HG02970 (cell line): ENCODE results near the gene FOXP1.
A peak's percentile ranks its signal among the peaks of the same experiment; 100 is the strongest.

Experiments
- ATAC-seq: cut with Tn5 transposase; IDR thresholded peaks from one replicate; pipeline ENCODE4 v1.9.1; 2021; ENCODE audit warnings: mild to moderate bottlenecking, moderate library complexity, moderate number of reproducible peaks; ENCODE audit not compliant: unreplicated experiment, low FRiP score

Gene FOXP1

DNA sequence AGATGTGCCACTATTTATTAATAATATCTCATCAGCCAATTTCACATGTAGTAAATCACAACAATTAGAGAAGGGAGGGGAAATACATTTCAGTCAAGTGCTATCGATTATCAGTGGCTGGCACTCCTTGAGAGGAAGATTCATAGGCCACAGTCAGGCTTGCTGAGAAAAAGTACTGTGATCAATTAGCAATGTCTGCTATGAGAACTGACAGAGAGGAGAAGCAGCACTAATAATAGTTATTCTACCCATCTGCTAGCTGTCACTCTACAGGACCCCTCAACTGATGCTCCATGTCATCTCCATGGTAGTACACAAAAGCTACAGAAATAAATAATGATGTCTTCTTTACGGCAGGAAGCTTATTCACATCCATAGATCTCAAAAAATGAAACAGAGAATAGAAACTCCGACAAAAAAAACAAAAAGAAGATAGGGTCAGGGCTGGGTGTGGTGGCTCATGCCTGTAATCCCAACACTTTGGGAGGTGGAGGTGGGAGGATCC lies 351.3 kb downstream of the FOXP1 start:
- ATAC-seq: no peak

DNA sequence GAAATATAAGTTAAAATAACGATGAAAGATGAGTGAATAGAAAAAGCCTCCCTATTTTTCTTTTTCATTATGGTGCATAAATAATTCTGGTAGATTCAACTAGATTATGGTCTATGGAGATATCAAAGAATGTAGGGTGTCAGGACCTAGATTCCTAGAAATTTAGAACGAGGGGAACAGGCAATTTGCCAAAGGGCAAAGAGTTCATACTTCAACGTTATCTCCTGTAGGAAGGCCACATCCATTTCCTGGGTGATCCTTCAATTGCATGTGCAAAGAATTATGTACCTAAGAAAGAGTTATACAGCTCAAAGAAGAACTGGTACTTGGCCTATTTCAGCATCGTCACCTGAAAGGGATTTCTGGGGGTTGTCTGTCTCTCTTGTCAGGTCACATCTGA lies 351.8 kb downstream of the FOXP1 start:
- no peak for ATAC-seq

DNA sequence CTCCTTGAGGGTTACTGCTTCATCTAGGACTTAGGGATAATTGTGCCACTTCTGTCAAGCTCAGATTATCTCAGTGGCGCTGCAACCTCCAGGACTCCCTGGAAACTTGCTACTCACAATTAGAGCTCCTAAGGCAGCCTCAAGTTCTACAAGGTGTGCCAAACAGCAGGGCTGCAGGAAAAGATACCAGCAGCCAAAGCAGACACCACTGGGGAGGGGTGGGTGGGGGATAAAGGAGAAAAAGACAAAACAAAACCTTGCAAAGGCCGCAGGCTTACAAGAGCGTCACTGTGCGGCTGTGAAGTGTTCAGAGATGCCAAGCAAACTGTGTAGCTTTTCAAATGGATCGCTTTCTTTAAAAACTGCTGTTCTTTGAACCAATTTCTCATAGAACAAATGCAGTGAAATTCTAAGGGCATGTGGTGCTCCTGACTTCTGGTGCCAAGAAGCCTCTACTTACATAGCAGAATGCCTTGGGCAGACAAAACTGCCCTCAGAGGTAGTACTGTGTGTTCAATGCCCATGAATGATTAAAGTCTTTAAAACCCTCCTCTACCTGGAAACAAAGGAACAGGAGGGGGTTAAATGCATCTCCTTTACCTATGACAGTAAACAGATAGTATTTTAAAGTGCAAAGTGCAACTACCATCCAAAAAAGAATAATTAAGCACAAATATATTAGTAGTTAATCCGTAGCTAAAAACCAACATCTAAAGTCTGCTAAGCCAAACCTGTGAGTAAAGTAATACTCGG lies 353.4 kb downstream of the FOXP1 start:
- ATAC-seq: no peak

DNA sequence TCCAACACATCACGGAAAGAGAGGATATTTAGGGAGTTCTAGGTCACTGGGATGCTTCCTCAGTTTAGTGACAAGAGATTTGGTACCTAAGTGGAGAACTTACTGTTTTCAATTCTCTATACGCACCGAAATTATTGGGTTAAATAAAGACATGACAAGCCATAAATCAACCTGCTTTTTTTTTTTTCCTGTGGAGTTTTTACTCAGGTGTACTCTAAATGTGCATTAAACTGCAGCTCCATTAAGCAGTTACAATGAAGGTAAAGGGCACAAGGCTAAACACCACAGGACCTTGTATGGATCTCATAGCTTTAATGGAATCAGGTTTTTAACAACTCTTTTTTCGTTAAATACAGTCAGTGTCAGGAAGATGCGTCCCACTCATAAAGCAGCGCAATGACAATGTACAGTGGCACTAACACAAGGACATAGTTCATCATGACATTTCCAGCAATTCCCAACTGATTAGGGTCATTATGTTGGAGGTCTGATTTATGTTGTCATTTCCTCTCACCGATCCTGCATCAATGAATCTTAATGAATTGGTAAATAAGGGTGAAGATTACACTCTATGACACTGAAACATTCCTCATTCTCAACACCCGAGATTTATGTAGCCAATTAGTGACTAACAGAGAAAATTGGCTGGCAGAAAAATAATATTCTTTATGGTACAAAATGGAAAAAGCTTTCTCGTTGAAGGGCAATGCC lies 355.2 kb downstream of the FOXP1 start:
- ATAC-seq: no peak

DNA sequence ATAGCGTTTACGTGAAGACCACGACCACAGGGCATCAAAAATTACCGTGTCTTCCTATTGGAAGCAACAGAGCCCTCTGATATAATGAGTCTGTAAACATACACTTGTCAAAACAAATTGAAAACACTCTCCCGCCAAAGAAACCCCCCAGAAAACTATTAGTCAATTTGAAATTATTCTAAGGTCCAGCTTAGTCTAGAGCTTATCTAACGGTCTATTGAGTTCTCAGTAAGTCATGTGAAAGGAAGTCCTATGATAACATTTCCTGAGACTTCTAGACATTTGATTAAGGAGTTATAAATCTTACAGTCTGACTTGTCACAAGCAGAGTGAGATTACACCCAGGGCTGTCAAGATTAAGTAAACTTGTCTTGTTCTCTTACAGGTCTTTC lies 356.3 kb downstream of the FOXP1 start:
- peak; percentile 13 for ATAC-seq

DNA sequence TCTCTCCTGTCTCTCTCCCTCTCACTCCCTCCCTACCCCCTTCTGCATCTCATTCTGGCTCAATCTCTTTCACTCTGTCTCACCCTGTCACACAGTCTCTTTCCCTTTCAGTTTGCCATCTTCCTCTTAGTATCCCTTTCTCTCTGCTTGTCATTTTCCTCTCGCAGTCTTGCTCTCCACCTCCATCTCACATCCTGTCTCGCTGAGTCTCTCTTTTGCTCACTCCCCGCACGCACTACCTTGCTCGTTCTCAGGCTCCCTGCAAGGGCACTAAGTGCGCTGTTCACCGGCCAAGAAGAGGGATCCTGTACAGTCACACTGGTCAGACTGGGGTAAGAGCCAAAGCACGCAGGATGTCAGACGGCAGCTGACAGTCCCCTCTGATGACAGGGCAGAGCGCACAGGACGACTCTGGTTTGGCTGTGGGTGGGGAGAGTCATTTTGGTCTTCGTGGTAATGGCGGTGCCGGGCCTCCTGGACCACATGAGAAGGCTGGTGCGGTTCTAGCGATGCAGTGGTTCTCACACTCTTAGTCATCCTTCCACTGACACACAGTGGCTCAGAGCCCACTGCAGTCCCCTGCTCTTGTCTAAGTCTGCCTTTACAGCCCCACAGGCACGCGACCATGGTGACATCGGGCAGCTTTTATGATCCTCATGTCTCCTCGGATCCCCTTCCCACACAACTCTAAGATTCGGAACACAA lies 356.8 kb downstream of the FOXP1 start:
- peak; percentile 77 for ATAC-seq

DNA sequence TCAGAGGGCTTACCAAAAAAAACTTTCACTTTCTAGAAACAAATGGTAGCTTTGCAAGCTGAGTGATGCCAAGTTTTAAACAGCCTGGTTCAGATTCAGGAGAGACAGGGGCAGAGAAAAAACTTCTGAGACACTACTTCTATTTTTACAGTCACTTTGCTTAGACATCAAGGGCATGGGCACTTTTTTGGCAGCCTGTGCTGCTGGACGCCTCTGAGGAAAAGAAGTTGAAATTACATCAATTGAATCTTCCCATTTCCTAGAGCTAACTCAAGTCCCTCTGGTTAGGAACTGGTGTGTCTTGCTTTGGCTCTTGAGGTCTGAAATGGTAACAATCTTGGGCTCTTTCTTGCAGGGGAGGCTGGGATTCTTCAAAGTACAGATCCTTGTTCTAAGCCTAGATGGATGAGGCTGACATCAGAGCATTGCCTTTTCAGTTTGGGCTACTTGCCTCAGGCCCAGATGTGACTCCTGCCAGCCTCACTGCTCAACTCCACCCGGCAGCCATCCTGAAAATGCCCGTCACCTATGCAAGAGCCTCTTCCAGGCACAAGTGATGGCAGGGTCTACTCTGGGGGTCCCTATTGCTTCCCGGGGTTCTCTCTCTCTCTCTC lies 357.5 kb downstream of the FOXP1 start:
- peak; percentile 11 for ATAC-seq

DNA sequence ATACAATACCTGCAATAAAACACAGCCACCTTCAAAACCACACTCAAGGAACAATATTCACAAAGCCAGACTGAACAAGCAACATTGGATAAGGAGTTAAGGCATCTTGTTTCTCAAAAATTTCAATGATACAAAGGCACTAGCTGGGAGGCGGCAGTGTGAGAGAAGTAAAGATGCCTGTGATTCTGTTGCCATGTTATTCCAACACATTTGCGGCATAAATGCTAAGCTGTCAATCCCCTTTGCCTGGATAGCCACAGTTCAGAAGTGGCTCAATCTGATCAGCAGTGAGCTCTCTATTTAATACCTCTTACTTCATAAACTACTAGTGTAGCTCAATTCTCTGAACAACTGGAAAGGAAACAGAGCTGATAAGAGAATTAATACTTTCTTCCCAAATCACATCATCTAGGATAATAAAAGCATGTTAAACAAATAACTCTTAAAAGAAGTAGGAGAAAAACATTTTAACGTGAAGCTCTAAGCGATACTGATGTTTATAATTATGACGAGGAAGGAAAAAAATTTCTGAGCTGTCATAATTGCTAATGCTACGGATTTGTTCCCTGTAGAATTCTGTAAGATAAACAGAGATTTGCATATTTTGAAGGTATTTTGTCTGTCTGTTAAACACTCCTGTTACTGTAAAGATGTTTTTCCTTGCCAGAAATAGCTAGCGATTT lies 358.4 kb downstream of the FOXP1 start:
- no peak for ATAC-seq

DNA sequence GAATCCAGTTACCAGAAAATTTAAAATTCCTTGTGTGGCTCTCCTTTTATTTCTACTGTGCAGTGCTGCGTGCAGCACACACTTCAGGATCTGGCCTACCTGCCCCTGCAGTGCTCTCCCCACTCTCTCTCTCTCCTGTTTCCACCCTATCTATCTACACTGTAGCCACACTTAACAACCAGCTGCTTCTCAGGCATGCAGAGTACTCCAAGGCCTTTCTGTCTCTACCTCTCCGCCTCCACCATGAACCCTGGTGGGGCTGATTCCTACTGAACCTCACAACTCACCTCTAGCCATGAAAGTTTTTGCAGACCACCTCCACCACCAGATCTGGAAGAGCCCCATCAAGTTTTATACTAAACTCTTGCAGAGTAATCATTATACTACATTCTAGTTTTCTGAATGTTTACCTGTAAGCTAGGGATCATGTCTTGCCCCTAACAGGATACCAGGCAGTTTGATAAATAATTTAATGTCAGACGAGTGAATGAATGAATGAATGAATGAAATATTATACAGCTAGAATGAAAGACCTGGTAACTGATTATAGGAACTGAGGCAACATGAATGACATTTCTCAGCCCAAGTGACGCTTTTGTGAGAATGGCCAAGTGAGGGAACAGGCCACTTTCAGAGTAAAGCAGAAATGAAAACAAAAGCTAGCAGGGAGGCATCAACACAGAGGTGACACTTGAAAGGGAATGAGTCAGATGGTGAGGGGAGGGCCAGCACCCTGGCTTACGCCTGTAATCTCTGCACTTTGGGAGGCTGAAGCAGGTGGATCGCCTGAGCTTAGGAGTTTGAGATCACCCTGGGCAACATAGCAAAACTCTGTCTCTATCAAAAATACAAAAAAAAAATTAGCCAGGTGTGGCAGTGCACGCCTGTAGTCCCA lies 363.5 kb downstream of the FOXP1 start:
- ATAC-seq: peak; percentile 95

DNA sequence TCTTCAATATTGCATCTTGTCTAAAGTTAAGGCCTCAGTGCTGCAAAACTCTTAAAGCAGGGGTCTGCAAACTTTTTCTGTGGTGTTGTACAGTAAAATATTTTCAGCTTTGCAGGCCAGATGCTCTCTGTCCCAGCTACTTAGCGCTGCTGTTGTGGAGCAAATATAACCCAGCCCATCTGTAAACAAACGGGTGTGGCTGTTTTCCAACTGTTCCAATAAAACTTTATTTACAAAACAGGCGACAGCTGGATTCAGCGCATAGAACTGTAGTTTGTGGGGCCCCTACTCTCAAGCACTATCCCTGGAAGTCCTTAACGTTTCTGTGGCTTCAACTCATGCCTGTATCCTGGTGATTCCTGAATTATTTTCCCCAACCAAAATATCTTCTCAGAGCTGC lies 365.0 kb downstream of the FOXP1 start:
- no peak for ATAC-seq

DNA sequence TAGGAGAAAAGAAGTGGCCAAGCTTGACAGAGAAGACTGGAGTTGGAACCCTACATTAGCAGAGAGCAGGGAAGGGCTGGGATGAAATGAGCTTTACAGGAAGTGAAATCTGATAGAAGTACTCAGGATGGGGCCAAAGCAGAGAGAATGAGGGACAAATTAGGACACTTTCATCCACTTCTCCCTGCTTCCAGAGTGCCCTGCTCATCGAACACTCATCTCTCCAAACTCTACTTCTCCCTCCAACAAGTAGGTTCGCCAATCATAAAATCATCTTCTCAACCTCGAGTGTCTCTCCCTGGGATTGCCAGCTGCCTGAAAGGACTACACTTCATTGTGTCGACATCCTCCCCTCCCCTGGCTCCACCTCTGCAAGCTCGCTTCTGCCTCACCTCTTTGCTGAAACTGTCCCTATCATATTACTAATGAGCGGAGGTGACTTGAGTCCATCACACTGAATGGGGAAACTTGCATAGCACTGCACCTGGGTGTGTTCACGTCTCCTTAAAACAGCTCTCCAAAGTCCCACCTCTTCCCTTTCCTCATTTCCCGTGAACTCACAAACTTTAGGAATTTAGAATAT lies 365.8 kb downstream of the FOXP1 start:
- no peak for ATAC-seq

DNA sequence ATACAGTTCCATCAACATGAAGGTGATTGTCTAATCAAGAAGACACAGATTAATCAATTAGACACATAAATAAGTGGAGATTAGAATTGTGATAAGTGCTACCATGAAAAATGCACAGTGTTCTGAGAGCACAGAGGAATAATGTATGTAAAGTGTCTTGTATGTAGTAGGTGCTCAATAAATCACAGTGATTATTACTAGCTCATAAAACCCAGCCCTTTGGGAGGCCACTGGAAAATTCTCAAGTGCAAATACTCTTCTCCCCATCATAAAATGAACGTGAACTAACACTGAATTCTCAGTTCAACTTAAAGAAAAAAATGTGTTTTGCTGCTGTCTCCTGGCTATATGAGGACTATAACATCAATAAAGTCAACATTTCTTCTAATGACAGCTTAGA lies 368.2 kb downstream of the FOXP1 start:
- ATAC-seq: no peak

DNA sequence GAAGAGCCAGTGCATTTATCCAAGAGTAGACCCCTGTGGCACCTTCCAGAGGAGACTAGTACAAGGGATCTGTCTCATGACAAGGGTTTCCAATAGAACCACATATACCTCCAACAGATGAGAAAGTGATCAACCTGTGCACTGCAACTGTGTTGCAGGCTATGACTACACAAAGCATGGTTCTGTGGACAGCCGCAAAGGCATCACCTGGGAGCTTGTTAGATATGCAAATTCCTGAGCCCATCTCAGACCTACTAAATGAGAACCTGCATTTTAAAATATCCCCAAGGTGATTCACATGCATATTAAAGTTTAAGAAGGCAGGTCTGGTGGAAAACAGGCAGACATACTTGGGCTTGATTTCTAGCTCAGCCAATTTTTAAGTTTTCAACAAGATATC lies 368.7 kb downstream of the FOXP1 start:
- no peak for ATAC-seq

DNA sequence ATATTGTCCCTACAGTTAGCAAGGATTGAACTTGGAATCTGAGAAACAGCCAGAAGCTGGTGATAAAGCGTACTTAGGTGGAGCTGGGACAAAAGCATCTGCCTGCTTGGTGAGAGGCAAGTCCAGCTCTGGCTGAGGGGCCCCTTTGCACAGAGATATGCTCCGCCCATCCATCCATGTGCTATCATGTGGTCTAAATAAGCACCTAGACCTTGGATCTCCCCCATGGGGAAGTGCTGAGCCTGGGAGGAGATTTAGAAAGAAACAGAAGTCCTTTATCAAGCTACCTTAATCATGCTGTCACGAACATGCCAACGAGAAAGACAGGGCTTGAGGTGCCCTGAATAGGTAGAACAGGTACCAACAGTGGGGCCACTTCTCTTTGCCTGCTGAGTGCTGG lies 369.5 kb downstream of the FOXP1 start:
- ATAC-seq: no peak

DNA sequence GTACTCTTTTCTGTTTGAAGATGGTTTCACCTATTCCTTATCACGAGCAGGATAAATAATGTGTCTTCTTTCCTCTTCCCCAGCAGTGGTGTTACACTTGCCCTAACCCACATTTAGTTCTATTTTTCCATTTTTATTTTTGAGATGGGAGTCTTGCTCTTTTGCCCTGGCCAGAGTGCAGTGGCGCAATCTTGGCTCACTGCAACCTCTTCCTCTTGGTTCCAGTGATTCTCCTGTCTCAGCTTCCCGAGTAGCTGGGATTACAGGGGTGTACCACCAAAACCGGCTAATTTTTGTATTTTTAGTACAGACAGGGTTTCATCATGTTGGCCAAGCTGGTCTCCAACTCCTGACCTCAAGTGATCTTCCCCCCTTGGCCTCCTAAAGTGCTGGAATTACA lies 372.4 kb downstream of the FOXP1 start:
- ATAC-seq: no peak

DNA sequence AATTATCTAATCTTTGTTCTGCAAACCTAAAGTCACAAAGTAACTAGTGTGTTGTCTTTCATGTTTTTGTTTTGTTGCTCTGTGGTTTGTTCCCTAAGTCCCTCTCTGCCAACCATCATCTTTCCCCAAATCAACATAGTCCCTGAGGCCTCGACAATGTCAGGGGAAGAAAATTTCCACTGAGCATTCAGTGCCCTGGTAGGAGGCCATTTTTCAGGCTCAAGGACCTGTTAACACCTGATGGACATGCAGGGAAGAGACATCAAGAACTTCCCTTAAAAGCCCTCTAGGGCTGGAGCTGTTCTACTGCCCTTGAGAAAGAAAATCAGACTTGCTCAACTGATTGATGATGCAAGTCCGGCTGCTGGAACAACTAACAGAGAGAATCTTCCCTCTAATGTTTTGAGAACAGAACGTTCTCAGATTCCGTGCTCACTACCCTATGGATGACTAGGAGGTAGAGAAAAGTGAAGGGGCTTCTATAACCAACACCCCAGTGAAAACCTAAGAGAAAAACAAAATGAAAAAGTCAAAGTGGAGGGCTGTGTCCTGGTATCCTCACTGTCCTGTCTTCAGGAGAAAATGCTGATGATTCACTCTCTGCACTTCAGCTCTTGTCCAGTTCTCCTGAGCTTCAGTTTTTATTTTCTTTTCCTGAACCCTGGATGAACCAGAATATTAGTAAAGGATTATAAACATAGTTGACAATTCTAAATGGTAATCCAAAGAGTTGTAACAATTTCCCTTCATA lies 373.1 kb downstream of the FOXP1 start:
- no peak for ATAC-seq

DNA sequence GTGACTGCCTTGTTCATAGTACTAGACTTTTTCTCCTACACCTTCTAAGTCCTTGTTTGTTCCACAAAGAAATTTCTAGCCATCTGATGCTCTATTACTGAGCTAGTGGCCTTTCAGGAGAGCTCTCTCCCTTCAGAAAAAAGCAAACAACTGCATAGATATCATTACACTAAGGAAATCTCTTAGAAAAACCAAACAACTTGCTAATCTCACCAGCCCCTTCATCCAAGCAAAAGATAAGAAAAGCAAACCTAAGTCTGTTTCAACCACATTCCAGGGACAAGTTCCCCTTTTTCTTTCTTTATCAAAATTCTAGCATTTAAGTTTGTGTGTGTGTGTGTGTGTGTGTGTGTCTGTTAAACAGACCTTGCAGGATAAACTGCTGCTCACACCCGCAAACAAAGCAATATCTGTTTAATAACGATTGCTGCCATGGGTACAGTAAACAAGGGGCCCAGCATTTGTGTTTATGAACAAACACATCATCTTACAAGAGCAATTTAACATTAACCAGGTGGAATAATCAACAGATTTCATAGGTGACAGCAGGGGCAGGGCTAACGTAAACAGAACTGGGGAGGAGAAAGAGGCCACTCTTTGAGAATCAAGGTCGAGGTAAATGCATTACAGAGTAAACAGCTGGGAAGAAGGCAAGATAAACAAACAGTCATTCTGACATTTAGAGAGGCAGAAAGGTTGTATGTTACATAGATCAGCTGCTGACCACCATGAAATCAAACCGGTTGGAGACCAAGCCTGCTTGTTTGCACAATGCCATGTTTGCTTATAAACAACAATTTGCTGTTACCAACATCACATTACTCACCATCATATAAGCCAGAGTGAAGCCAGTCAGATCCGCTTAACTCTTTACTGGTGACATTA lies 375.1 kb downstream of the FOXP1 start:
- no peak for ATAC-seq
